Measurements from ENCODE around the gene TJP2.

Gene TJP2

DNA sequence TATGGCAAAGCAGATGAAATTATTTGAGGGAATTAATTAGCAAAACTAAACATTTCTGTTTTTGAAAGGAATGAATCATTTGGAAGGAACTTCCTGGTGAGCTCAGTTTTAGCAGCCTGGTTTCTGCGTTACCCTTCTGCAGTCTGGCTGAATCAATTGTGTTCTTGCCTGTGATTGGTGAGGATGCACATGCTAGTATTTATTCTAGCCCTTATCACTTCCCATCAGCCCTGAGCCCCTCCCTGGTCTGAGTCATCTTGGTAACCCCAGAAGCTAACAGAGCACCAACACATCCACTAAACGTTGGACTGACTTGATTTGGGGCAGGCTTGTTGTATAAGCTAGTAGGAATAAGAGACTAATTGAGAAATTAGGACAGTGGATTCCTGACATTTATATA, 6.6 kb downstream of the TJP2 start:
- Histone ChIP-seq H3K9me3 (ENCODE audit: control insufficient read depth, insufficient read depth, low read length) (no peaks in the 10 kb centered on the region), H3K4me1 (ENCODE audit: control insufficient read depth, insufficient read depth, low read length) (peaks cover 26% of the 10 kb centered on the region), H3K4me3 (ENCODE audit: low read depth, low read length) (no peak overlapping the region), H3K9ac (ENCODE audit: low read depth, low read length) (no peak overlapping the region), H3K27me3 (ENCODE audit: control insufficient read depth, insufficient read depth, low read length) (no peaks in the 10 kb centered on the region), H3K36me3 (ENCODE audit: control insufficient read depth, insufficient read depth, low read length) (no peaks in the 10 kb centered on the region)

DNA sequence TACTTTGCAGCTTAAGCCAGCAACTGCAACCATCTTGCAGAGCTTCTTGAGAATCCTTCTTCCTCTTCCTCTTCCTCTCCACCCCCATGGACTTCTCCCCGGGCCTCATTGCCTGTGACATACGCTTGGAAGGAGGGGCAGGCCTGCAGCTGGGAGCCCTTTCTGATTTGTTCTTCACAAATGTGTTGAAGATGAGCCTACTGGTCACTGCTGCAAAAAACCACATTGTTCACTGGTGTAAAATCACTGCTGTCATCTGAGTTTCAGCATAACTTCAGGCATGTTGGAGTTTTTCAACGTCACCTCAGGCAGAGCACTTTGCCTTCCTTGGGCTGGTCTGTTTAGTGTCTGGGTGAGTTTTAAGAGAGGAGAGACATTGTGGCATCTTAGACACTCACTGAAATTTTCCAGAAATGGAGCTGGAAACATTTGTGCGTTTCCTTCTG, 7.9 kb downstream of the TJP2 start:
- peaks cover 16% of the 10 kb centered on the region for H3K4me1 ChIP-seq (ENCODE audit: control insufficient read depth, insufficient read depth, low read length)
- H3K36me3 ChIP-seq (ENCODE audit: control insufficient read depth, insufficient read depth, low read length), result no peaks in the 10 kb centered on the region
- no peak overlapping the region for H3K9ac ChIP-seq (ENCODE audit: low read depth, low read length)
- H3K9me3 ChIP-seq (ENCODE audit: control insufficient read depth, insufficient read depth, low read length), result no peaks in the 10 kb centered on the region
- H3K4me3 ChIP-seq (ENCODE audit: low read depth, low read length), result no peak overlapping the region
- H3K27me3 ChIP-seq (ENCODE audit: control insufficient read depth, insufficient read depth, low read length), result no peaks in the 10 kb centered on the region

DNA sequence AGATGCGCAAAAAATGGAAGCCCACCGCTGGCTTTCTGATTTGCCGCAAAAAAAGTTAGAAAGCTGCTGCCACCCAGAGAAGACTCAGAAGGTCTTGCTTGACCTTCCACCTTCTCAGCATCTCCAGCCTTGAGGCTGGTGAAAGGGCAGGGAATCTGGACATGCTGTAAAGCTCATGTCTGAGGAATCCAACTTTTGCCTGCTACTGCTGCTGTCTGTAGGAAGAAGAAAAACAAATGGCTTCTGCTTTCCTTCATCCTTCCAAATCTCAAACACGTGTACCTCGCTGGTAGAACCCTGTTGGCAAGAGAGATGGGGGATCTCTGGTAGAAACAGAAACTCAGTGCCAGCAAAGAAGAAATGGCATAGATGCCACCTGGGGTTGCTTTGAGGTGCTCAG, 10.2 kb downstream of the TJP2 start:
- Histone ChIP-seq H3K9ac (ENCODE audit: low read depth, low read length) (no peak overlapping the region), H3K4me1 (ENCODE audit: control insufficient read depth, insufficient read depth, low read length) (peaks cover 8% of the 10 kb centered on the region), H3K4me3 (ENCODE audit: low read depth, low read length) (no peak overlapping the region), H3K27me3 (ENCODE audit: control insufficient read depth, insufficient read depth, low read length) (no peaks in the 10 kb centered on the region), H3K9me3 (ENCODE audit: control insufficient read depth, insufficient read depth, low read length) (no peaks in the 10 kb centered on the region), H3K36me3 (ENCODE audit: control insufficient read depth, insufficient read depth, low read length) (no peaks in the 10 kb centered on the region)

DNA sequence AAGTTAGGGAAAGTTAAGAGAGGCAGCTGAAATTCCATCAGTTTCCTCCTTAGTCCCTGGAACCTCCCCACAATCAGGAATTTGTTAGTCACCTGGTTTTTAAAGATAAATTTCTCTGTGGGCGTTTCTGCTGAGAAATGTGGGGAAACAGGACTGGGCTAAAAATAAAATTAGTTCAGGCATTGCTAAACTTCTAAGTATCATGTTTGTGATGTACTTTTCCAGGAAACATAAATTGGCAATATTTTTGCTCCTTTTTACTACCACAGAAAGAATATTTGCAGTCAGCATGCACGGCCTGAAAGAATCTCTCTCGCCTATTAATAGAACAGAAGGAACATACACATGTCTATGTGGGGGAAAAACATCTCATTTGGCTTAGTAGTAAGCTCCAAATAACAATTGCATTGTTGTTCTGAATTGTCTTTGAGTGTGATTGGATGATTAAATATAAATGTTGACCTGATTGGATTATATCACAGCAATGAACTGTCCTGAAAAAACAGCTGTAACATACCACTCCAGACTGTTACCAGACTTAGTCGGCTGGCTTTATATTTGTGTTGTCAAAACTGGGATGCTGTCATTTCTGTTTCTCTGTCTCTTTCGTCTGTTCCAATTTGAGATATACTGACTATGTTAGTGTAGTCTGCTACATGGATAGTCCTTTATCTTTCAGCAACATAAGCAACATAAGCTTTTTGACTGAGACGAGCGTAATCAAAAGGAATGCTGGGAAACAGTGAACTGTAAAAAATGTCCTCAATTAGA, 12.9 kb downstream of the TJP2 start:
- no peaks in the 10 kb centered on the region for H3K27me3 ChIP-seq (ENCODE audit: control insufficient read depth, insufficient read depth, low read length)
- no peak overlapping the region for H3K4me3 ChIP-seq (ENCODE audit: low read depth, low read length)
- H3K36me3 ChIP-seq (ENCODE audit: control insufficient read depth, insufficient read depth, low read length), result no peaks in the 10 kb centered on the region
- H3K9me3 ChIP-seq (ENCODE audit: control insufficient read depth, insufficient read depth, low read length), result no peaks in the 10 kb centered on the region
- peaks cover 12% of the 10 kb centered on the region for H3K4me1 ChIP-seq (ENCODE audit: control insufficient read depth, insufficient read depth, low read length)
- no peak overlapping the region for H3K9ac ChIP-seq (ENCODE audit: low read depth, low read length)

DNA sequence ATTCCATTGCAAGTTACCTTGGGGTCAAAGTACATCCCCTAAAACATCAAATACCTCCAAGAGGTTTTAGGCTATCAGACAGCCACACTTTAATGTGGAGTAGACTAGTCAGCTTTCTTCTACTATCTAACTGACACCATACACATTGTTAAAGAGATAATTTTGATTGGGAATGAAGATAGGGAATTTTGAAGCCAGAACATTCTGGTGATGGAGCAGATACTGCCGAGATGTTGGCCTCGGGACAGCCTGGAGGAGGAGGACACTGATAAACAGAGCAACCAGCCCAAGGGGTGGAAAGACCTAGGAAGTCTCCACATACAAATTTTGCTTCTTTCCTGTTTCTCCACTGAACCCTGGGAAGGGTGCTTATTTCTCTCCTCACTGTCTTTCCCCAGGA, 14.9 kb downstream of the TJP2 start:
- Histone ChIP-seq H3K4me1 (ENCODE audit: control insufficient read depth, insufficient read depth, low read length) (peaks cover 12% of the 10 kb centered on the region), H3K27me3 (ENCODE audit: control insufficient read depth, insufficient read depth, low read length) (no peaks in the 10 kb centered on the region), H3K36me3 (ENCODE audit: control insufficient read depth, insufficient read depth, low read length) (no peaks in the 10 kb centered on the region), H3K4me3 (ENCODE audit: low read depth, low read length) (no peak overlapping the region), H3K9ac (ENCODE audit: low read depth, low read length) (no peak overlapping the region), H3K9me3 (ENCODE audit: control insufficient read depth, insufficient read depth, low read length) (no peaks in the 10 kb centered on the region)

DNA sequence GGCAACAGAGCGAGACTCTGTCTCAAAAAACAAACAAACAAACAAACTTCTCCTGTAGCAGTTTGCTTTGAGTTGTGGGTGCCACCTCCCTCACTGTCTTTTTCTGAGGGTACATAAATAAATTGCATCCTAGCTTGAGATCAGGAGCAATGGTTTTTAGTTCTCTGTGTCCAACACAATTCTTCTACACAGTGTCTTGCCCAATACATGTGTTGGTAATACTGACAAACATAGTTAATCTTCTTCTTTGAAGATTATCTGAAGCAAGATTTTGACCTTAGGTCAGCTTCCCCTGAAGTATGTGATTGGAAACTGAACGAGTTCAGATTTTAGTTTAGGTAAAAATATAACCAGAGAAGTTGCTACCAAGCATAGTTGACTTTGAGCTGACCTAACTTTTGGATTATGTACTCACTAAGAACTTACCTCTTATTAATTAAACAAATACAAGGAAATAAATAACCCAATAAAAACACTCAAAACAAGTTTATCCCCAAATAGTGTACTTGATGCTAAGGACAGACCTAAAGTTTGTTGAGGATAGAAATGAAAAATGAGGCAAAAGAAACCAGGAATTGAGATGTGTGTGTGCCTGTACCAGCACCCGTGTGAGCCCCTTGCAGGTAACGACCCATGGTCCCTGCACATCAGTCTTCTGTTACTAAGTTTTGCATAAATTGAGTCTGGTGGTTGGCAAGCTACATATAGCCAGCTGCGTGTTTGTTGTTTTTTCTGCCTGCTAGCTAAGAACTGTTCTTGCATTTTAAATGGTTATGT, 16.2 kb downstream of the TJP2 start:
- H3K9me3 ChIP-seq (ENCODE audit: control insufficient read depth, insufficient read depth, low read length), result no peaks in the 10 kb centered on the region
- no peaks in the 10 kb centered on the region for H3K36me3 ChIP-seq (ENCODE audit: control insufficient read depth, insufficient read depth, low read length)
- H3K4me3 ChIP-seq (ENCODE audit: low read depth, low read length), result no peak overlapping the region
- peaks cover 17% of the 10 kb centered on the region for H3K4me1 ChIP-seq (ENCODE audit: control insufficient read depth, insufficient read depth, low read length)
- H3K27me3 ChIP-seq (ENCODE audit: control insufficient read depth, insufficient read depth, low read length), result no peaks in the 10 kb centered on the region
- H3K9ac ChIP-seq (ENCODE audit: low read depth, low read length), result no peak overlapping the region

DNA sequence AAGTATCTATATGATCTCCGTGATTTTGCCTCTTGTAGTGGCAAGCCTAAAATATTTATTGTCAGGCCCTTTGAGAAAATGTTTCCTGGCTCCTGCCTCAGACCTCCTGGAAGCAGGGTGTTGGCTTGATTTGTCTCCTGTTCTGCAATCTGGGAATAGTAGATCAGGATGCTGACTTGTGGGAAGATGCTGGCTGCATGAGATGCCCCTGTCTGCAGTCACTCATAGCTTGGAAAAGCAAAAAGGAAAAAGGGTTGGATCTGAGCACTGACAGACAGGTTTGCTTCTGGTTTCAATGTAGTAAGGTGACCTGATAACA, 16.7 kb downstream of the TJP2 start:
- Histone ChIP-seq H3K36me3 (ENCODE audit: control insufficient read depth, insufficient read depth, low read length) (no peaks in the 10 kb centered on the region), H3K27me3 (ENCODE audit: control insufficient read depth, insufficient read depth, low read length) (no peaks in the 10 kb centered on the region), H3K9me3 (ENCODE audit: control insufficient read depth, insufficient read depth, low read length) (no peaks in the 10 kb centered on the region), H3K4me1 (ENCODE audit: control insufficient read depth, insufficient read depth, low read length) (peaks cover 17% of the 10 kb centered on the region), H3K4me3 (ENCODE audit: low read depth, low read length) (no peak overlapping the region), H3K9ac (ENCODE audit: low read depth, low read length) (no peak overlapping the region)

DNA sequence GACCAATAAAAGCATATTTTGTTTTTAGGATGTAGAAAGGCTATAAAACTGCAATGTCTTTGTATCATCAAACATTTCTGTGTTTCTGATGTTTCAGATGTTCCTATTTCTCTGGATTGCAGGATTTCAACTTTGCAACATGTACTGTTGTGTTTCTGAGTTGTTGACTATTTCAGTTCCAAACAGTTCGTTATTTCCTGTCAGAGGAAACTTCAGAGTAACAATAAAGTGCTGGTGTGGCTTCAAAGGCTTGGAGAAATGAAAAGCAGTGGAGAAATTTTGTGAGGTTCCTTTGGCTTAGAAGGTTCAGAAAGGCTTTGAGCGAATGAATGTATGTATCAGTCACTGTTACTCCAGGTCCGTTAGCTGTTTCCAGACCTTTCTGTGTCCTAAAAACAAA, 17.2 kb downstream of the TJP2 start:
- Histone ChIP-seq H3K4me3 (ENCODE audit: low read depth, low read length) (no peak overlapping the region), H3K9me3 (ENCODE audit: control insufficient read depth, insufficient read depth, low read length) (no peaks in the 10 kb centered on the region), H3K9ac (ENCODE audit: low read depth, low read length) (no peak overlapping the region), H3K27me3 (ENCODE audit: control insufficient read depth, insufficient read depth, low read length) (no peaks in the 10 kb centered on the region), H3K36me3 (ENCODE audit: control insufficient read depth, insufficient read depth, low read length) (no peaks in the 10 kb centered on the region), H3K4me1 (ENCODE audit: control insufficient read depth, insufficient read depth, low read length) (peaks cover 17% of the 10 kb centered on the region)

DNA sequence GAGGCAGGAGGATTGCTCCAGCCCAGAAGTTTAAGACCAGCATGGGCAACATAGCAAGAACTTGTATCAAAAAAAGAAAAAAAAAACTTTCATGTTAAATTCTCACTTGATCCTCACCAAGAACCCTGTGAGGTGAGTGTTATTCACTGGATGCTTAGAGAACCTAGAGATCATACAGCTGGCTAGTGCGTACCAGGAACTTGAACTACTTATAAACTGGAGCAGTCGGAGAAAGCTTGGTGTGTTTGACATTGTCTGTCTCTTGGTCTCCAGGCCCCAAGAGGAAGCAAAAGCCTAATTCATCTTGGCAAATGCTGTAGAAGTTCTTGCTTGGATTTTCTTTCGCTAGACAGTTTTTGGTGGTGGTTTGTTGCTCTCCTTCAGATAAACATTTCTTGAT, 18.1 kb downstream of the TJP2 start:
- H3K4me1 ChIP-seq (ENCODE audit: control insufficient read depth, insufficient read depth, low read length), result peaks cover 15% of the 10 kb centered on the region

DNA sequence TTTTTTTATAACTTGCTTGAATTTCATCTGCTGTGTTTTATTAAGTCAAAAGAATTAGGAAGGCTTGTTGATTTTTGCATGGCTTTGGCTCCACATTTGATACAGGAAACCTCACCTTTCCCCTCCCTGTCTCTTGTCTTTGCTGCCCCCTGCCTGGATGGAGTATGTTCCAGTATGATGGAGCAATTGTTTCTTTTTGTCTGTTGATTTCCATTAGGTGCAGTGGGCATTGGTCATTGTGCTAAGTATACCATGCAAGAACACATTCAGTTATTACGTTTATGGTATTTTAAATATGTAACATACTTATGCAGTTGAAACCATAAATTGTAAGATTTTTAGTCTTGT, 19.6 kb downstream of the TJP2 start:
- Histone ChIP-seq H3K9me3 (ENCODE audit: control insufficient read depth, insufficient read depth, low read length) (no peaks in the 10 kb centered on the region), H3K4me1 (ENCODE audit: control insufficient read depth, insufficient read depth, low read length) (peaks cover 16% of the 10 kb centered on the region), H3K4me3 (ENCODE audit: low read depth, low read length) (no peak overlapping the region), H3K9ac (ENCODE audit: low read depth, low read length) (no peak overlapping the region), H3K27me3 (ENCODE audit: control insufficient read depth, insufficient read depth, low read length) (no peaks in the 10 kb centered on the region), H3K36me3 (ENCODE audit: control insufficient read depth, insufficient read depth, low read length) (no peaks in the 10 kb centered on the region)

More for the DNA sequence above, 18.1 kb downstream of the TJP2 start:
- Histone ChIP-seq H3K9me3 (ENCODE audit: control insufficient read depth, insufficient read depth, low read length) (no peaks in the 10 kb centered on the region), H3K27me3 (ENCODE audit: control insufficient read depth, insufficient read depth, low read length) (no peaks in the 10 kb centered on the region), H3K9ac (ENCODE audit: low read depth, low read length) (no peak overlapping the region), H3K4me3 (ENCODE audit: low read depth, low read length) (no peak overlapping the region), H3K36me3 (ENCODE audit: control insufficient read depth, insufficient read depth, low read length) (no peaks in the 10 kb centered on the region)

DNA sequence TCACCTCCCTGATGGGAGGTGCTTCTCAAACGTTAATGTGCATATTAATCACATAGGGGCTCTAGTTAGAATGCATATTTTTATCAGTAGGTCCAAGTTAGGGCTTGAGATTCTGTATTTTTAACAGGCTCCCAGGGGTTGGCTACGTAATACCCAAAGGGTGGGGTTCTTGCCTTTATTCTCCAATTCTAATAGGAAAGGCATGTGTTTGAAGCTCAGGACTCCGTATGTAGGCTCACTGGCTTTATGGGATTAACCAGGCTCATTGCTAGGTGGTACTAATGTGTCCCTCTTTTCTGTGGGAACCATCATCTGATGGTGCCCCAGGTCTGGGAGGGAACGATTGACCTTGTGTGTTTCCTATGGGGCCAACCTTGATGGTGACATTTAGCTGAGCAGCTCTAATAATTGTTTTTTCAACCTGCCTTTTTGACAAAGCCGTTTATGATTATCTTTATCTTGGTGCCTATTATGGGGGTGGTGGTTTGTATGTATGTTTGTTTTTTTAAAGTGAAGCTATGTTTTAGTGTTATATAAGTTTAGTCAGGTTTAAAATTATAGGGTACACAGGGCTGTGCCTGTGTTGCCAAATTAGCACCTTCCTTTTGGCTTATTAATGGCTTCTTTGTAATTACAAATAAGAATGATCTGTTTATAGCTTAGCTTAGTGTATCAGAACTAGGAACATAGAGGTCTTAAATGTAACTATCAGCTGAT, 20.8 kb downstream of the TJP2 start:
- Histone ChIP-seq H3K27me3 (ENCODE audit: control insufficient read depth, insufficient read depth, low read length) (no peaks in the 10 kb centered on the region), H3K4me1 (ENCODE audit: control insufficient read depth, insufficient read depth, low read length) (peaks cover 21% of the 10 kb centered on the region), H3K36me3 (ENCODE audit: control insufficient read depth, insufficient read depth, low read length) (no peaks in the 10 kb centered on the region), H3K4me3 (ENCODE audit: low read depth, low read length) (no peak overlapping the region), H3K9me3 (ENCODE audit: control insufficient read depth, insufficient read depth, low read length) (no peaks in the 10 kb centered on the region), H3K9ac (ENCODE audit: low read depth, low read length) (no peak overlapping the region)

DNA sequence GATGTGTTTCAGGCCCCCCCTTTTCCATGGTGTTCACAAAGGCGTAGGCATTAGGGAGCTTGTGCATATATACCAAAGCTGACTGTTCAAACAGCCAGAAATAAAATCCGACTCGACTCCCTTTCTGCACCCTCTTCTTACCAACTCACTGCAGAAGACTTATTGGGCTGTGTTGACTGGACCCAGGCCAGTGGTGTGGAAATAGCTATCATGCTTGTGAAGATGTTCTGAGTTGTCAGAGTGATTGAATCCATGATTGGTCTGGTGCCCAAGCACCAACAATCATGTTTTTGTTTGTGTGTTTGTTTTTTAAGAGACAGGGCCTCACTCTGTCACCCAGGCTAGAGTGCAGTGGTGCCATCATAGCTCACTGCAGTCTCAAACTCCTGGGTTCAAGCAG, 21.6 kb downstream of the TJP2 start:
- Histone ChIP-seq H3K27me3 (ENCODE audit: control insufficient read depth, insufficient read depth, low read length) (no peaks in the 10 kb centered on the region), H3K9me3 (ENCODE audit: control insufficient read depth, insufficient read depth, low read length) (no peaks in the 10 kb centered on the region), H3K9ac (ENCODE audit: low read depth, low read length) (no peak overlapping the region), H3K4me1 (ENCODE audit: control insufficient read depth, insufficient read depth, low read length) (peaks cover 21% of the 10 kb centered on the region), H3K36me3 (ENCODE audit: control insufficient read depth, insufficient read depth, low read length) (no peaks in the 10 kb centered on the region), H3K4me3 (ENCODE audit: low read depth, low read length) (no peak overlapping the region)
